GM12892 (cell line): ENCODE results near the gene SWSAP1.

Experiments used
- POLR2A ChIP-seq: IDR thresholded peaks from 2 replicates; pipeline ENCODE4 v1.6.1; 2011; ENCODE audit warnings: low read depth, low read length, control low read depth
- POLR2AphosphoS5 ChIP-seq: IDR thresholded peaks from 2 replicates; pipeline ENCODE4 v1.6.1; 2011; ENCODE audit warnings: low read depth, low read length, control low read depth
- TAF1 ChIP-seq: IDR thresholded peaks from 2 replicates; pipeline ENCODE4 v1.6.1; 2011; ENCODE audit warnings: low read depth, mild to moderate bottlenecking, control low read depth, low read length, borderline replicate concordance

GRCh38 chr19:11400798-11401197 is 26.3 kb downstream of the SWSAP1 start:
- no peak for TF ChIP-seq POLR2A
- no peak for TF ChIP-seq TAF1
- no peak for TF ChIP-seq POLR2AphosphoS5
